Measurements from ENCODE around the gene PPP4R3B. TPM values are rescaled to one million over a fixed set of nuclear protein-coding genes. Genes with fewer than 3 reads are reported as not detected.

Gene PPP4R3B
- total and polyA plus RNA-seq, 2 of the 13 experiments (the other 11 are each of a cell fraction or from before 2014, with no cell fraction given), result 24.2 to 53.0 TPM

GRCh38 chr2:55611997-55612396 is 5.4 kb downstream of the PPP4R3B start (continued):
- TF ChIP-seq, protein P1, sequence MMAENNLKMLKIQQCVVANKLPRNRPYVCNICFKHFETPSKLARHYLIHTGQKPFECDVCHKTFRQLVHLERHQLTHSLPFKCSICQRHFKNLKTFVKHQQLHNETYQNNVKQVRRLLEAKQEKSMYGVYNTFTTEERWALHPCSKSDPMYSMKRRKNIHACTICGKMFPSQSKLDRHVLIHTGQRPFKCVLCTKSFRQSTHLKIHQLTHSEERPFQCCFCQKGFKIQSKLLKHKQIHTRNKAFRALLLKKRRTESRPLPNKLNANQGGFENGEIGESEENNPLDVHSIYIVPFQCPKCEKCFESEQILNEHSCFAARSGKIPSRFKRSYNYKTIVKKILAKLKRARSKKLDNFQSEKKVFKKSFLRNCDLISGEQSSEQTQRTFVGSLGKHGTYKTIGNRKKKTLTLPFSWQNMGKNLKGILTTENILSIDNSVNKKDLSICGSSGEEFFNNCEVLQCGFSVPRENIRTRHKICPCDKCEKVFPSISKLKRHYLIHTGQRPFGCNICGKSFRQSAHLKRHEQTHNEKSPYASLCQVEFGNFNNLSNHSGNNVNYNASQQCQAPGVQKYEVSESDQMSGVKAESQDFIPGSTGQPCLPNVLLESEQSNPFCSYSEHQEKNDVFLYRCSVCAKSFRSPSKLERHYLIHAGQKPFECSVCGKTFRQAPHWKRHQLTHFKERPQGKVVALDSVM (CRISPR knock-in tag; IDR thresholded peaks at IDR 0.05), result no peak
- no peak for TF ChIP-seq MXD4 (CRISPR knock-in tag; IDR thresholded peaks at IDR 0.05)
- TF ChIP-seq MEIS1 (CRISPR knock-in tag; IDR thresholded peaks at IDR 0.05; ENCODE audit: borderline replicate concordance), result no peak
- no peak for TF ChIP-seq CENPBD1 (CRISPR knock-in tag; IDR thresholded peaks at IDR 0.05; ENCODE audit: borderline replicate concordance, low read depth)
- TF ChIP-seq ZBTB42 (CRISPR knock-in tag; IDR thresholded peaks at IDR 0.05), result no peak
- TF ChIP-seq SNAPC2 (CRISPR knock-in tag; IDR thresholded peaks at IDR 0.05), result no peak
- TF ChIP-seq, protein P2, sequence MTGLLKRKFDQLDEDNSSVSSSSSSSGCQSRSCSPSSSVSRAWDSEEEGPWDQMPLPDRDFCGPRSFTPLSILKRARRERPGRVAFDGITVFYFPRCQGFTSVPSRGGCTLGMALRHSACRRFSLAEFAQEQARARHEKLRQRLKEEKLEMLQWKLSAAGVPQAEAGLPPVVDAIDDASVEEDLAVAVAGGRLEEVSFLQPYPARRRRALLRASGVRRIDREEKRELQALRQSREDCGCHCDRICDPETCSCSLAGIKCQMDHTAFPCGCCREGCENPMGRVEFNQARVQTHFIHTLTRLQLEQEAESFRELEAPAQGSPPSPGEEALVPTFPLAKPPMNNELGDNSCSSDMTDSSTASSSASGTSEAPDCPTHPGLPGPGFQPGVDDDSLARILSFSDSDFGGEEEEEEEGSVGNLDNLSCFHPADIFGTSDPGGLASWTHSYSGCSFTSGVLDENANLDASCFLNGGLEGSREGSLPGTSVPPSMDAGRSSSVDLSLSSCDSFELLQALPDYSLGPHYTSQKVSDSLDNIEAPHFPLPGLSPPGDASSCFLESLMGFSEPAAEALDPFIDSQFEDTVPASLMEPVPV (CRISPR knock-in tag; IDR thresholded peaks at IDR 0.05), result no peak
- TF ChIP-seq ZSCAN29 (CRISPR knock-in tag; conservative IDR thresholded peaks at IDR 0.05), result no peak
